H1 (cell line): ENCODE data around the gene TMEM139. TPM values are rescaled to one million over a fixed set of nuclear protein-coding genes. Genes with fewer than 3 reads are reported as not detected.
A peak's percentile ranks its signal among the peaks of the same experiment; 100 is the strongest.

Experiments
- BCL11A ChIP-seq, 2 experiments: IDR thresholded peaks; one replicate each; pipeline ENCODE4 v1.6.1; 2011; ENCODE audit warnings: low read depth in 2 of 2, low read length in 2 of 2, mild to moderate bottlenecking in 2 of 2
- CHD7 ChIP-seq: fragments of 300-600 bp; sonication (generic); IDR thresholded peaks from 2 replicates; pipeline ENCODE4 v1.7.1; 2012; ENCODE audit warnings: low read length, moderate library complexity, mild to moderate bottlenecking, inconsistent platforms; ENCODE audit not compliant: insufficient replicate concordance
- JUN ChIP-seq: IDR thresholded peaks from 2 replicates; pipeline ENCODE4 v1.6.1; 2011; ENCODE audit warnings: low read depth, mild to moderate bottlenecking, improper control_type of control experiment, low read length
- POLR2A ChIP-seq, 2 experiments: IDR thresholded peaks; 1 replicate in 1 of 2; 2 replicates in 1 of 2; pipeline ENCODE4 v1.6.1; 2011; ENCODE audit warnings: low read depth in 2 of 2, low read length in 2 of 2, mild to moderate bottlenecking in 2 of 2; ENCODE audit errors: control extremely low read depth in 1 of 2
- RBBP5 ChIP-seq: IDR thresholded peaks from 2 replicates; pipeline ENCODE4 v1.7.1; 2012; ENCODE audit warnings: low read depth, mild to moderate bottlenecking, inconsistent platforms, low read length, moderate library complexity, borderline replicate concordance
- RFX5 ChIP-seq: IDR thresholded peaks from 2 replicates; pipeline ENCODE4 v1.6.1; 2011; ENCODE audit warnings: low read depth, low read length, improper control_type of control experiment, borderline replicate concordance
- RNF2 ChIP-seq: fragments of 200-900, 300-1000 bp; sonication (generic); IDR thresholded peaks from 2 replicates; pipeline ENCODE4 v1.7.1; 2016; ENCODE audit warnings: borderline replicate concordance, low read depth, mild to moderate bottlenecking, antibody characterized with exemption, low read length; ENCODE audit not compliant: poor library complexity, severe bottlenecking; ENCODE audit errors: missing control alignments
- SP2 ChIP-seq: IDR thresholded peaks from 2 replicates; pipeline ENCODE4 v1.6.1; 2012; ENCODE audit warnings: mild to moderate bottlenecking, low read length, inconsistent platforms
- TAF1 ChIP-seq: IDR thresholded peaks from 2 replicates; pipeline ENCODE4 v1.6.1; 2011; ENCODE audit warnings: mild to moderate bottlenecking, low read depth, low read length
- polyA plus RNA-seq, 7 experiments: library from polyadenylated mRNA; depleted of rRNA in 3 of 7; stranded (reverse) in 5 of 7; unstranded in 2 of 7; fragments of >200 nt in 5 of 7; fragments of 200-250 nt in 2 of 7; gene quantifications; 1 replicate in 5 of 7; 2 replicates in 1 of 7; 4 replicates in 1 of 7; pipeline versions ENCODE4 v1.2.1 to v1.2.3, GENCODE V29; 2011 to 2013; ENCODE audit warnings: missing spikeins in 2 of 7, mixed read lengths in 2 of 7
- total RNA-seq: library from RNA; stranded (reverse); fragmentation: NEBNext Ultra II Directional; extraction: Animal tissue kit (Norgen Biotek cat#: 25700); gene quantifications from 2 replicates; pipeline ENCODE4 v1.2.1, GENCODE V29; 2021

The TMEM139 gene
- total and polyA plus RNA-seq, 2 of the 8 experiments (the other 6 are each of a cell fraction or from before 2014, with no cell fraction given) = 3.2 to 6.7 TPM

GRCh38 chr7:143287935-143288826, 3.4 kb downstream of the TMEM139 start, which contains the start of gene CASP2 (continued):
- TF ChIP-seq CHD7 = no peak
- no peak for TF ChIP-seq BCL11A (IDR thresholded peaks at IDR 0.05; ENCODE audit: low read depth in 2 of 2, low read length in 2 of 2)
- peak; percentile 74 for TF ChIP-seq RNF2
- peak; percentile 88 to 91 for TF ChIP-seq POLR2A (IDR thresholded peaks at IDR 0.05; ENCODE audit: control extremely low read depth in 1 of 2, low read depth in 2 of 2, low read length in 2 of 2)
- peak; percentile 72; the same call in 1 of the 2 replicates for TF ChIP-seq RBBP5
- no peak for TF ChIP-seq JUN
- TF ChIP-seq SP2 = no peak
- no peak for TF ChIP-seq RFX5
- peak; percentile 90 for TF ChIP-seq TAF1
